ENCODE measurements around the gene FOXJ3. TPM values are rescaled to one million over a fixed set of nuclear protein-coding genes. Genes with fewer than 3 reads are reported as not detected.

The FOXJ3 gene
- total and polyA plus RNA-seq, 2 of the 13 experiments (the other 11 are each of a cell fraction or from before 2014, with no cell fraction given) = 16.6 to 48.5 TPM

- no peak for TF ChIP-seq ZNF770 (CRISPR knock-in tag; IDR thresholded peaks at IDR 0.05)
- TF ChIP-seq NR2C2 (CRISPR knock-in tag; IDR thresholded peaks at IDR 0.05; ENCODE audit: borderline replicate concordance) = no peak
Observed at GRCh38 chr1:42150651-42151050, 184.4 kb downstream of the FOXJ3 start (continued).

GRCh38 chr1:42148166-42148565 is 186.9 kb downstream of the FOXJ3 start:
- in situ Hi-C loops (cut with HindIII; ENCODE audit: extremely low pct_ligation_motif_present, low pct_unique_long_range_greater_than_20kb) (loop anchor here (10.0 kb wide), 1 partner anchor 597 kb away; the partner anchor contains the start of gene CLDN19), intact Hi-C loops (cut with micrococcal nuclease; ENCODE audit: unreplicated experiment) (no loop called here)
- no peaks in the 10 kb centered on the region for H3K9me3 ChIP-seq (ENCODE audit: low read length)
- FAIRE-seq = no peak
- no peaks in the 10 kb centered on the region for H4K20me1 ChIP-seq (ENCODE audit: insufficient read depth, low read length)
- H3K4me2 ChIP-seq (ENCODE audit: low read depth, low read length) = no peak overlapping the region
- ChIA-PET CTCF (ENCODE audit: low intra/inter-chr PET ratio, low total read pairs) (interaction anchor here (2.1 kb wide), 1 partner anchor 25 kb away, joined by 31 read pairs; no protein-coding TSS in a partner anchor), POLR2A (no interaction called here)
- ATAC-seq = no peak
- H3K9ac ChIP-seq (ENCODE audit: insufficient read depth, low read depth, low read length) = no peak overlapping the region
- no peak overlapping the region for H2AFZ ChIP-seq (ENCODE audit: low read length)
- H3K36me3 ChIP-seq (replicated peaks in 1 of 2; ENCODE audit: control insufficient read depth in 1 of 2, insufficient read depth in 2 of 2, low read length in 2 of 2) = no peaks in the 10 kb centered on the region
- no peak overlapping the region for H3K4me3 ChIP-seq (replicated peaks in 1 of 3; ENCODE audit: insufficient read depth in 1 of 3, low read depth in 2 of 3, low read length in 3 of 3)
- no peaks in the 10 kb centered on the region for H3K79me2 ChIP-seq (ENCODE audit: insufficient read depth, low read length)
- no peak for DNase-seq (ENCODE audit: low spot score)
- peaks cover 3 to 32% of the 10 kb centered on the region in 2 experiments; a peak in 3 of 5 replicates for H3K27me3 ChIP-seq (ENCODE audit: control insufficient read depth in 1 of 2, insufficient read depth in 2 of 2, low read length in 2 of 2)
- WGBS (ENCODE audit: low lambda C conversion rate) = 0% methylated on average over 1 of the region's 1 CpG
- BruUV-seq (replicated peaks) = no TSS peak
- H3K4me1 ChIP-seq (ENCODE audit: insufficient read depth, low read length) = peaks cover 12% of the 10 kb centered on the region; the same call in 1 of the 2 replicates
- H3K27ac ChIP-seq (ENCODE audit: extremely low read length, insufficient read depth, low read length) = no peak overlapping the region
- no peak for TF ChIP-seq RXRA (CRISPR knock-in tag; IDR thresholded peaks at IDR 0.05)
- TF ChIP-seq NBN (conservative IDR thresholded peaks at IDR 0.05) = no peak
- TF ChIP-seq NCOR1 (IDR thresholded peaks at IDR 0.05; ENCODE audit: borderline replicate concordance, low read length) = no peak
- no peak for TF ChIP-seq NR2F1 (CRISPR knock-in tag; IDR thresholded peaks at IDR 0.05)
- TF ChIP-seq ZNF563 (CRISPR knock-in tag; IDR thresholded peaks at IDR 0.05) = no peak
- no peak for TF ChIP-seq PLRG1 (conservative IDR thresholded peaks at IDR 0.05)
- no peak for TF ChIP-seq JUND (CRISPR knock-in tag; IDR thresholded peaks at IDR 0.05)
- no peak for TF ChIP-seq ARHGAP35 (CRISPR knock-in tag; IDR thresholded peaks at IDR 0.05; ENCODE audit: borderline replicate concordance)
- TF ChIP-seq SNAPC5 (CRISPR knock-in tag; IDR thresholded peaks at IDR 0.05; ENCODE audit: borderline replicate concordance) = no peak
- TF ChIP-seq ATF4 (CRISPR knock-in tag; IDR thresholded peaks at IDR 0.05) = no peak
- TF ChIP-seq ZMYM2 (CRISPR knock-in tag; IDR thresholded peaks at IDR 0.05) = no peak
- no peak for TF ChIP-seq ZFX (CRISPR knock-in tag; IDR thresholded peaks at IDR 0.05; ENCODE audit: low read depth)
- no peak for TF ChIP-seq HMGXB4 (CRISPR knock-in tag; IDR thresholded peaks at IDR 0.05; ENCODE audit: borderline replicate concordance in 1 of 2, low read depth in 1 of 2)
- no peak for TF ChIP-seq ZNF335 (CRISPR knock-in tag; IDR thresholded peaks at IDR 0.05)
- TF ChIP-seq NFRKB (IDR thresholded peaks at IDR 0.05) = no peak
- no peak for TF ChIP-seq NFKBIZ (CRISPR knock-in tag; IDR thresholded peaks at IDR 0.05)
- no peak for TF ChIP-seq ZNF816 (CRISPR knock-in tag; IDR thresholded peaks at IDR 0.05; ENCODE audit: borderline replicate concordance)
- no peak for TF ChIP-seq TBL1XR1 (IDR thresholded peaks at IDR 0.05; ENCODE audit: borderline replicate concordance, low read length, partially characterized antibody)
